Lower lobe of right lung (tissue), 2 donors: ENCODE results near the gene TGFA. TPM values are rescaled to one million over a fixed set of nuclear protein-coding genes. Genes with fewer than 3 reads are reported as not detected.

Experiments used
- ATAC-seq, 2 donors: fragments of 200-7000 bp; cut with Tn5 transposase; one replicate each; pipeline ENCODE4 v1.9.1; 2020 to 2022; ENCODE audit warnings: mild to moderate bottlenecking in 2 of 2, moderate library complexity in 2 of 2
- DNase-seq: peaks from one replicate; pipeline ENCODE4 v3.0.0-alpha.2; 2020
- H3K27ac ChIP-seq: fragments of 200-600 bp; one replicate; pipeline ENCODE4 v1.8.0; 2022
- H3K27me3 ChIP-seq: fragments of 200-600 bp; one replicate; pipeline ENCODE4 v1.8.0; 2022; ENCODE audit warnings: low read depth
- H3K36me3 ChIP-seq: fragments of 200-600 bp; one replicate; pipeline ENCODE4 v1.8.0; 2022; ENCODE audit warnings: mild to moderate bottlenecking
- H3K4me1 ChIP-seq: fragments of 200-600 bp; one replicate; pipeline ENCODE4 v1.8.0; 2022
- H3K4me3 ChIP-seq: fragments of 200-600 bp; one replicate; pipeline ENCODE4 v1.8.0; 2022; ENCODE audit warnings: mild to moderate bottlenecking
- H3K9me3 ChIP-seq: fragments of 200-600 bp; one replicate; pipeline ENCODE4 v1.8.0; 2022
- intact Hi-C: fragments of 100-400 bp; cut with DNase I; formaldehyde crosslinking; loops from one replicate; pipeline ENCODE4 v1.11.0; 2022
- total RNA-seq: library from RNA; stranded (reverse); fragmentation: NEBNext Ultra II Directional; extraction: Animal tissue kit (Norgen Biotek cat#: 25700); gene quantifications from one replicate; pipeline ENCODE4 v1.2.1, GENCODE V29; 2021
- TF ChIP-seq, protein P1 (sequence below): fragments of 200-600 bp; IDR thresholded peaks from one replicate; pipeline ENCODE4 v1.8.0; 2022; ENCODE audit warnings: antibody characterized with exemption, mild to moderate bottlenecking
- donor health status: DM: no; HTN: yes; CAD: no; lungs with severe emphysema.

Gene TGFA
- total RNA-seq, 1 donor from 2014 or later, result 8.2 TPM

DNA sequence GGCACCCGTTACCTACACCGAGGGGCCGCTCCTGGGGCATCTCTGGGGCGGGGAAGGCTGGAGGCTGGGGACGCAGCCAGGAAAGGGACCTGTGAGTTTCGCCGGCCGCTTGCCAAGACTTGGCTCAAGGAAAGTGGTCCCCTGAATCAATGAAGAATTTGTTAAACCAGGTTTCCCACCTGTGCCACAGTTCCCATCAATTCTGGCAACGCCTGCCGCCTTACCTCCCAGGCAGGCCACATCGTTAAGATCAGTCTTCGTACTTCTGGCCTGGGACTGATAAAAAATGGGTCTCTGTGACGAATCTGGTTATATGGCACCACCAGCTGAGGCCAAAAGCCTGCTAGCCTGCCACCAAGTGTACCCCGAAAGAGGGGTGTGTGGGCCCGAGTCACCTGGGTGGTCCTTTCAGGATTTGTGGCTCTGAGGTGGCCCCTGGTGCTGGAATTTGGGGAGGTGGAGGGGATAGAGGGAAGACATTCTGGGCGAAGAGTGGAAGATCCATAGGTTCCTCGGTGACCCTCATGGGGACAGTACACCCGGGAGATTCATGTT lies 789 bp upstream of the TGFA start:
- intact Hi-C loops, result no loop called here
- H3K27me3 ChIP-seq, result peaks cover 27% of the 10 kb centered on the region

DNA sequence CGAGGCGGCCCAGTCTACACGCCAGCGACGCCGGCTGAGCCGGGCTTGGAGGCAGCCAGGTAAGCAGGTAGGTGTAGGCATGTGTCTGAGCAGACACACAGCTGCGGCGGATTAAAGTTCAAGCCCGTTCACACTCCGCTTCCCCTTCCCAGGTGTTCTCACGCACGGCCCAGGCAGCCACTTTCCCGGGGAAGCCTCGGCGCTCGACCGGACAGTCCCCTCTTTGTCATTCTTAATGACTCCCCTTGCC lies 367 bp downstream of the TGFA start:
- Histone ChIP-seq H3K4me3 (peak overlapping the region; percentile 74), H3K27me3 (peaks cover 27% of the 10 kb centered on the region), H3K4me1 (peaks cover 25% of the 10 kb centered on the region), H3K36me3 (no peaks in the 10 kb centered on the region), H3K9me3 (no peaks in the 10 kb centered on the region), H3K27ac (peak overlapping the region; percentile 84)
- peak; percentile 65 to 67 for ATAC-seq
- TF ChIP-seq, protein P1, sequence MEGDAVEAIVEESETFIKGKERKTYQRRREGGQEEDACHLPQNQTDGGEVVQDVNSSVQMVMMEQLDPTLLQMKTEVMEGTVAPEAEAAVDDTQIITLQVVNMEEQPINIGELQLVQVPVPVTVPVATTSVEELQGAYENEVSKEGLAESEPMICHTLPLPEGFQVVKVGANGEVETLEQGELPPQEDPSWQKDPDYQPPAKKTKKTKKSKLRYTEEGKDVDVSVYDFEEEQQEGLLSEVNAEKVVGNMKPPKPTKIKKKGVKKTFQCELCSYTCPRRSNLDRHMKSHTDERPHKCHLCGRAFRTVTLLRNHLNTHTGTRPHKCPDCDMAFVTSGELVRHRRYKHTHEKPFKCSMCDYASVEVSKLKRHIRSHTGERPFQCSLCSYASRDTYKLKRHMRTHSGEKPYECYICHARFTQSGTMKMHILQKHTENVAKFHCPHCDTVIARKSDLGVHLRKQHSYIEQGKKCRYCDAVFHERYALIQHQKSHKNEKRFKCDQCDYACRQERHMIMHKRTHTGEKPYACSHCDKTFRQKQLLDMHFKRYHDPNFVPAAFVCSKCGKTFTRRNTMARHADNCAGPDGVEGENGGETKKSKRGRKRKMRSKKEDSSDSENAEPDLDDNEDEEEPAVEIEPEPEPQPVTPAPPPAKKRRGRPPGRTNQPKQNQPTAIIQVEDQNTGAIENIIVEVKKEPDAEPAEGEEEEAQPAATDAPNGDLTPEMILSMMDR, result no peak
- no peak for DNase-seq
- intact Hi-C loops, result no loop called here

More for the DNA sequence above, 789 bp upstream of the TGFA start:
- Histone ChIP-seq H3K36me3 (no peaks in the 10 kb centered on the region), H3K9me3 (no peaks in the 10 kb centered on the region), H3K27ac (peak overlapping the region; percentile 84), H3K4me3 (peak overlapping the region; percentile 74), H3K4me1 (peaks cover 25% of the 10 kb centered on the region)
- DNase-seq, result no peak
- no peak for ATAC-seq
- TF ChIP-seq, protein P1, result peak; percentile 43

DNA sequence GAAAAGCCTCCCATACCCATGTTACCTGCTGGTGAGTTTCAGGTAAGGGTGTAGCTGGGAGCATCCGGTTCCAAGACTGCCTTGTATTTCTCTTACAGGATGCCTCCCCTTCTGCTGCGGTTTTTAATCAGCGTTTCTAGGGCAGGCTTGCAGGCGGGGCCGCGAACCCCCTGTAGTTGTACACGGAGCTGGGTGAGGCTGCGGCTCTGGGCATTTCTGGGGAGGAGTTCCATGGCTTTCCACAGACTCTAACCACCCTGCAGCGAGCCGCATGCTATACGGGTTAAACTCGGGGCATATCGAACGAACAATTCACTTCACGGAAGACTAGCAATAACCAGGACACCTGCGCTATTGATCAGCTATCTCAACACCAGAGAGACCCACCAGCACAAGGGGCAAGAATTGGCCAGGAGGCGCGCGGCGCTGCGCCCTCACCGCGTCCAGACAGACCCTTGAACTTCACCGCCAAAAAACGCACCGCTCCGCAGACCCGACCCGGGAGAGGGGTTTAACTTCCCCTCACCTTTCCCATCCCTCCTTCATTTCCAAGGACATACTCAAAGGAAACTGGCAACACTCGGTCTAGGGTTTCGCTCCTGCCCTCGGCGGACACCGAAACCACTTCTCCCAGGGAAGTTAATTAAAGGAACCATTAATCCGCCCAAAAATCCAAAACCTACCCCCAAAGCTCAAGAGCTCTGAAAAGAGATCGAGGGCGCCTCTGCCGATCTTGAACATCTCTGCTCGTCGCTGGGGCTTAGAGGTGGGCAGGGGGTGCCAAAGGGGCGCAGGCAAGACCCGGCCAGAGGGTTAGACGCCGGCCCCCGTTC lies 909 bp downstream of the TGFA start:
- ATAC-seq, result no peak
- DNase-seq, result no peak

DNA sequence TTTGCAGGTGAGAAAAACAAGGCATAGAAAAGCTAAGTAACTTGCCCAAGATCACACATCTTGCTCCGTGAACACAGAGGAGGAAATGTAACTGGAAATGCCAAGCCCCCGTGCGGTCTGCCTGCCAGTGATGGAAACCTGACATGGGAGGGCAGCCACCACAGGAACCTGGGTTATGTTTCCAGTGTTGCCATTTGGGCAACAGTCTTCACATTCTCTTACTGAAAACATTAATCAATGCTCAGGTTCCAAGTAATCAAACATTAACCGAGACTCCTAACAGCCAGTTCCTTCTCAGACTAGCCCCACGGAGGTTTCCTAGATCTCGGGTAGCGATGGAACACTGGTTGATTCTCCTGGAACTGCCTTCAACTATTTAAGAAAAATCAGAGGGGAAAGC lies 2.5 kb downstream of the TGFA start:
- Histone ChIP-seq H3K27me3 (peaks cover 27% of the 10 kb centered on the region), H3K27ac (no peak overlapping the region), H3K36me3 (no peaks in the 10 kb centered on the region), H3K4me1 (peaks cover 25% of the 10 kb centered on the region), H3K4me3 (no peak overlapping the region), H3K9me3 (no peaks in the 10 kb centered on the region)
- DNase-seq, result no peak
- TF ChIP-seq, protein P1, result no peak
- no peak for ATAC-seq
- intact Hi-C loops, result no loop called here

More for the DNA sequence above, 909 bp downstream of the TGFA start:
- H3K36me3 ChIP-seq, result no peaks in the 10 kb centered on the region
- no peaks in the 10 kb centered on the region for H3K9me3 ChIP-seq
- H3K4me3 ChIP-seq, result peak overlapping the region; percentile 74
- peaks cover 27% of the 10 kb centered on the region for H3K27me3 ChIP-seq
- intact Hi-C loops, result no loop called here
- TF ChIP-seq, protein P1, result no peak
- peaks cover 25% of the 10 kb centered on the region for H3K4me1 ChIP-seq
- H3K27ac ChIP-seq, result peak overlapping the region; percentile 84

DNA sequence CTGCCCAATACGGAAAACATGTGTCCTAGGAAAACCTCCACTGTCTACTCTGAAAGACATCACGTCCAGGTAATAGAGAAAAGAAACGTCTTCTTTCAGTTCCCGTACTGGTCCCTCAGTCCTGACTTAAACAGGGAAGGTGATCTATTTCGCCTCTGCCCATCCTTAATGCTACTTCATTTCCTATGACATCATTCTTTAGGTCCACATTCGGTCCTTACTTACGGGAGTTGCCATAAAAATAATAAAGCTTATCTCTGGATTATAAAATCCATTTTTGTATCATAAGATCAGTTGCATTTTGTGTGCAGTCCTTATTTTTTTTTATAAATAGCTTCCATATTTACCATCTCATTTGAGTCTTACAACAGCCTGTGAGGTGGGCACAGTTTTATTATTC lies 3.7 kb downstream of the TGFA start:
- peaks cover 24% of the 10 kb centered on the region for H3K4me1 ChIP-seq
- ATAC-seq (no peak), DNase-seq (no peak)
- peaks cover 21% of the 10 kb centered on the region for H3K27me3 ChIP-seq
- intact Hi-C loops, result no loop called here
- H3K27ac ChIP-seq, result no peak overlapping the region
- no peak overlapping the region for H3K4me3 ChIP-seq
- H3K9me3 ChIP-seq, result no peaks in the 10 kb centered on the region
- no peaks in the 10 kb centered on the region for H3K36me3 ChIP-seq
- TF ChIP-seq, protein P1, result no peak
